GM12878 (cell line): ENCODE results near the gene NXPH2. TPM values are rescaled to one million over a fixed set of nuclear protein-coding genes. Genes with fewer than 3 reads are reported as not detected.

Experiments used
- ATAC-seq: fragments of 200-7000 bp; cut with Tn5 transposase; 3 replicates; pipeline ENCODE4 v1.9.1; 2020; ENCODE audit warnings: mild to moderate bottlenecking, moderate library complexity
- BruUV-seq: library from RNA; stranded (reverse); fragments of 400-500 nt; replicated peaks from 2 replicates; lab custom pipeline; 2021; lab: Mats Ljungman, UMichigan
- CTCF ChIA-PET: fragments of 300-600 bp; sonication (Branson Sonifier 250); formaldehyde crosslinking; extraction: SDS; loops from one replicate; lab custom pipeline; 2021; ENCODE audit warnings: inconsistent platforms; lab: Yijun Ruan, JAX
- POLR2A ChIA-PET: fragments of 350-600 bp; formaldehyde crosslinking; extraction: SDS; loops from one replicate; lab custom pipeline; 2021; ENCODE audit warnings: inconsistent platforms; lab: Charles Lee
- RAD21 ChIA-PET: fragments of 300-600 bp; sonication (Branson Sonifier 250); formaldehyde crosslinking; loops from one replicate; lab custom pipeline; 2023; ENCODE audit warnings: antibody characterized with exemption; ENCODE audit not compliant: unreplicated experiment; lab: Charles Lee
- SMC1A ChIA-PET: fragments of 300-600 bp; sonication (Branson Sonifier 250); formaldehyde crosslinking; loops from one replicate; lab custom pipeline; 2023; ENCODE audit not compliant: unreplicated experiment, uncharacterized antibody; lab: Charles Lee
- DNase-seq: peaks from one replicate; pipeline ENCODE4 v3.0.0-alpha.2; 2011; ENCODE audit warnings: low read depth, low spot score
- FAIRE-seq: peaks from 3 replicates; lab custom pipeline; 2011; peaks lifted over from hg19 to GRCh38; lab: Jason Lieb, UNC
- H2AFZ ChIP-seq: 2 replicates; pipeline ENCODE4 v1.6.0; 2011; ENCODE audit warnings: low read depth, low read length, control low read depth; ENCODE audit not compliant: control insufficient read depth
- H3K27ac ChIP-seq: 2 replicates; pipeline ENCODE4 v1.5.1; 2011; ENCODE audit warnings: control low read depth; ENCODE audit not compliant: control insufficient read depth, insufficient read depth
- H3K27me3 ChIP-seq, 2 experiments: replicated peaks in 1 of 2; 2 replicates each; pipeline versions ENCODE4 v1.6.0 to v1.6.1; 2011; ENCODE audit warnings: low read length in 1 of 2; ENCODE audit not compliant: control insufficient read depth in 2 of 2, insufficient read depth in 2 of 2
- H3K36me3 ChIP-seq, 2 experiments: 2 replicates each; pipeline ENCODE4 v1.5.1; 2011; ENCODE audit warnings: low read length in 1 of 2; ENCODE audit not compliant: control insufficient read depth in 2 of 2, insufficient read depth in 2 of 2
- H3K4me1 ChIP-seq: 2 replicates; pipeline ENCODE4 v1.6.1; 2011; ENCODE audit warnings: mild to moderate bottlenecking, low read length, moderate library complexity, mixed read lengths; ENCODE audit not compliant: control insufficient read depth, insufficient read depth
- H3K4me2 ChIP-seq: 2 replicates; pipeline ENCODE4 v1.6.0; 2011; ENCODE audit warnings: control low read depth; ENCODE audit not compliant: control insufficient read depth, insufficient read depth
- H3K4me3 ChIP-seq: fragments of 200-600 bp; sonication (generic); 2 replicates; pipeline ENCODE4 v1.5.1; 2016
- H3K79me2 ChIP-seq: 2 replicates; pipeline ENCODE4 v1.6.0; 2011; ENCODE audit warnings: low read length; ENCODE audit not compliant: control insufficient read depth, insufficient read depth
- H3K9ac ChIP-seq: 2 replicates; pipeline ENCODE4 v1.8.0; 2011; ENCODE audit warnings: low read length, control low read depth, mixed read lengths; ENCODE audit not compliant: control insufficient read depth, insufficient read depth
- H3K9me3 ChIP-seq: replicated peaks from 3 replicates; pipeline ENCODE4 v1.5.1; 2011; ENCODE audit warnings: mild to moderate bottlenecking, low read length; ENCODE audit not compliant: control insufficient read depth, insufficient read depth
- H4K20me1 ChIP-seq: 2 replicates; pipeline ENCODE4 v1.6.0; 2011; ENCODE audit not compliant: control insufficient read depth, insufficient read depth
- BCL3 ChIP-seq: IDR thresholded peaks from 2 replicates; pipeline ENCODE4 v1.6.1; 2011; ENCODE audit warnings: borderline replicate concordance, low read depth, mild to moderate bottlenecking, moderate library complexity, low read length; ENCODE audit not compliant: insufficient read depth, poor library complexity, severe bottlenecking
- HSF1 ChIP-seq: fragments of 150-350 bp; IDR thresholded peaks from 2 replicates; pipeline ENCODE4 v1.6.1; 2014; ENCODE audit warnings: mild to moderate bottlenecking, low read depth, low read length
- ZBTB4 ChIP-seq: fragments of 450-650 bp; formaldehyde crosslinking; IDR thresholded peaks from 2 replicates; pipeline ENCODE4 v1.4.0; 2022; ENCODE audit warnings: mild to moderate bottlenecking, moderate library complexity
- ZNF24 ChIP-seq: fragments of 450-650 bp; IDR thresholded peaks from 2 replicates; pipeline ENCODE4 v1.6.1; 2017; ENCODE audit warnings: antibody characterized with exemption, mild to moderate bottlenecking
- ZSCAN29 ChIP-seq: fragments of 450-650 bp; IDR thresholded peaks from 2 replicates; pipeline ENCODE4 v1.6.1; 2017; ENCODE audit warnings: mild to moderate bottlenecking, moderate library complexity
- WGBS: methylation state at CpG from one replicate; pipeline ENCODE4 v1.1.6; 2016; ENCODE audit warnings: low lambda C conversion rate; ENCODE audit not compliant: insufficient replicate concordance, insufficient coverage; ENCODE audit errors: missing lambda C conversion rate; 5-methylcytosine and 5-hydroxymethylcytosine counted together
- in situ Hi-C: fragments of 300-500 bp; cut with MboI; formaldehyde crosslinking; loops from 9 replicates; pipeline ENCODE4 v1.14.3; 2018; ENCODE audit warnings: mixed read lengths
- intact Hi-C: fragments of 100-400 bp; cut with micrococcal nuclease; formaldehyde crosslinking; loops from one replicate; pipeline ENCODE4 v1.14.2; 2022; ENCODE audit not compliant: unreplicated experiment
- polyA plus RNA-seq, 11 experiments: library from polyadenylated mRNA; depleted of rRNA in 4 of 11; unstranded in 6 of 11; stranded (reverse) in 5 of 11; fragments of >200 nt; fragmentation: Nextera tagmentation in 4 of 11; fragmentation: Illumina TruSeq in 1 of 11; extraction: Ambion mirVana in 4 of 11; extraction: Trizol in 1 of 11; gene quantifications; 1 replicate in 1 of 11; 2 replicates in 10 of 11; pipeline versions ENCODE4 v1.2.1 to v1.2.3, GENCODE V29; 2011 to 2016; ENCODE audit warnings: inconsistent platforms in 2 of 11, missing spikeins in 2 of 11, low read depth in 1 of 11
- total RNA-seq, 4 experiments: library from RNA; depleted of rRNA in 3 of 4; stranded (reverse); fragments of >200 nt in 3 of 4; fragmentation: Illumina TruSeq in 1 of 4; extraction: Trizol in 1 of 4; gene quantifications; 2 replicates each; pipeline versions ENCODE4 v1.2.1 to v1.2.3, GENCODE V29; 2013 to 2021

NXPH2 gene
- total and polyA plus RNA-seq, 10 of the 15 experiments (the other 5 are each of a cell fraction or from before 2014, with no cell fraction given): not detected

DNA sequence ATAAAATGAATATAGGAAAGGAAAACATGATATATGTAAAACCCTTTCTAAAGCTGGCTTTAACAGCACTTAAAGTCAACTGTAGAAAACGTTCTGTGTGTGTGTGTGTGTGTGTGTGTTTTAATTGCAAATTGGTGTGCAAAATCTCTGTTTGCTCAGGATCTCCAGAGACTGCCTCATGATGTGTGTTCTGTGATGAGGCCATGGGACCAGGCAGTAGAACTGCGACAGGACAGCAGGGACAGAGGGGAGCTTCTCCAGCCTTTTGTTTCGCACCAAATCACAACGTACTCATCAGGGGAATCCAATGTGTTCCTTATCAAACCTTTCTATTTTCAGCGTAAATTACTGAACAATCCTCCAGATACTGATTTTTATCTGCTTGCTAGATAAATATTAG lies 66.7 kb downstream of the NXPH2 start:
- CTCF ChIA-PET: interaction anchor here (0.6 to 5.3 kb wide), 5 partner anchors 136 to 801 kb away, joined by 3 to 30 read pairs (median 4); no protein-coding TSS in a partner anchor

More for the DNA sequence above, 66.7 kb downstream of the NXPH2 start:
- RAD21 ChIA-PET: interaction anchor here (1.2 kb wide), 2 partner anchors 11 to 339 kb away, joined by 3 read pairs; no protein-coding TSS in a partner anchor
- peaks cover 14% of the 10 kb centered on the region; the same call in 1 of the 2 replicates for H3K4me1 ChIP-seq
- no peaks in the 10 kb centered on the region for H3K9me3 ChIP-seq
- POLR2A ChIA-PET: no interaction called here
- H3K4me3 ChIP-seq: no peak overlapping the region
- H3K27ac ChIP-seq: no peak overlapping the region
- FAIRE-seq: no peak
- in situ Hi-C loops (no loop called here), intact Hi-C loops (loop anchor here (10.0 kb wide), 1 partner anchor 209 kb away; the partner anchor contains the start of gene SPOPL)
- no peak for TF ChIP-seq ZSCAN29
- TF ChIP-seq HSF1: no peak
- no peak for TF ChIP-seq ZBTB4 (CRISPR knock-in tag)
- TF ChIP-seq ZNF24: no peak
- peak; percentile 47 for TF ChIP-seq BCL3
- no peaks in the 10 kb centered on the region for H4K20me1 ChIP-seq
- BruUV-seq: no TSS peak
- DNase-seq: no peak
- H3K79me2 ChIP-seq: no peaks in the 10 kb centered on the region
- no peaks in the 10 kb centered on the region; a peak in 1 of 4 replicates for H3K27me3 ChIP-seq
- WGBS: 76% methylated on average over 5 of the region's 5 CpGs
- H3K9ac ChIP-seq: no peak overlapping the region
- H2AFZ ChIP-seq: no peak overlapping the region
- SMC1A ChIA-PET: interaction anchor here (0.9 to 4.0 kb wide), 6 partner anchors 10 to 802 kb away, joined by 3 to 17 read pairs (median 4); no protein-coding TSS in a partner anchor
- H3K4me2 ChIP-seq: no peak overlapping the region
- no peak for ATAC-seq
- no peaks in the 10 kb centered on the region for H3K36me3 ChIP-seq
